HepG2 (cell line): ENCODE measurements around the gene DAD1. TPM values are rescaled to one million over a fixed set of nuclear protein-coding genes. Genes with fewer than 3 reads are reported as not detected.

Experiments
- ATAC-seq: fragments of 200-7000 bp; cut with Tn5 transposase; 3 replicates; pipeline ENCODE4 v1.9.1; 2020; ENCODE audit warnings: mild to moderate bottlenecking, moderate library complexity
- BruUV-seq: library from RNA; stranded (reverse); fragments of 400-500 nt; replicated peaks from 2 replicates; lab custom pipeline; 2021; lab: Mats Ljungman, UMichigan
- CTCF ChIA-PET: fragments of 300-600 bp; formaldehyde crosslinking; extraction: SDS; loops from one replicate; lab custom pipeline; 2021; ENCODE audit warnings: low total read pairs, inconsistent platforms, low intra/inter-chr PET ratio; lab: Yijun Ruan, JAX
- POLR2A ChIA-PET: fragments of 350-600 bp; sonication (Branson Sonifier 250); formaldehyde crosslinking; loops from one replicate; lab custom pipeline; 2020; ENCODE audit warnings: antibody characterized with exemption, inconsistent platforms; lab: Yijun Ruan, JAX
- DNase-seq: peaks from one replicate; pipeline ENCODE4 v3.0.0-alpha.2; 2015; ENCODE audit warnings: low spot score
- FAIRE-seq: peaks from 3 replicates; lab custom pipeline; 2011; peaks lifted over from hg19 to GRCh38; lab: Jason Lieb, UNC
- H2AFZ ChIP-seq: one replicate; pipeline ENCODE4 v1.6.1; 2011; ENCODE audit warnings: low read length, inconsistent platforms
- H3K27ac ChIP-seq: fragments of 300-600 bp; 3 replicates; pipeline ENCODE4 v1.8.0; 2011; ENCODE audit warnings: mixed run types, mild to moderate bottlenecking, mixed read lengths, low read length, inconsistent platforms; ENCODE audit not compliant: insufficient read depth; ENCODE audit errors: extremely low read length
- H3K27me3 ChIP-seq, 2 experiments: fragments of 200-600 bp in 1 of 2; 2 replicates in 1 of 2; 3 replicates in 1 of 2; pipeline versions ENCODE4 v1.6.0 to v1.8.0; 2011; ENCODE audit warnings: low read length in 2 of 2, mild to moderate bottlenecking in 2 of 2, moderate library complexity in 2 of 2, inconsistent platforms in 1 of 2; ENCODE audit not compliant: insufficient read depth in 2 of 2, control insufficient read depth in 1 of 2
- H3K36me3 ChIP-seq, 2 experiments: fragments of 200-600 bp in 1 of 2; replicated peaks in 1 of 2; 2 replicates in 1 of 2; 3 replicates in 1 of 2; pipeline versions ENCODE4 v1.5.1 to v1.8.0; 2011; ENCODE audit warnings: low read length in 2 of 2, inconsistent platforms in 1 of 2; ENCODE audit not compliant: insufficient read depth in 2 of 2, control insufficient read depth in 1 of 2
- H3K4me1 ChIP-seq: 2 replicates; pipeline ENCODE4 v1.5.1; 2012; ENCODE audit warnings: low read length, inconsistent platforms; ENCODE audit not compliant: insufficient read depth
- H3K4me2 ChIP-seq: 2 replicates; pipeline ENCODE4 v1.6.0; 2011; ENCODE audit warnings: low read depth, low read length, inconsistent platforms
- H3K4me3 ChIP-seq, 3 experiments: fragments of 200-600 bp in 1 of 3; sonication (generic), shearing (Covaris generic) in 1 of 3; replicated peaks in 1 of 3; 2 replicates each; pipeline ENCODE4 v1.5.1; 2011 to 2016; ENCODE audit warnings: low read length in 3 of 3, inconsistent platforms in 2 of 3, low read depth in 2 of 3, mild to moderate bottlenecking in 2 of 3, control low read depth in 1 of 3, mixed read lengths in 1 of 3; ENCODE audit not compliant: insufficient read depth in 1 of 3
- H3K79me2 ChIP-seq: one replicate; pipeline ENCODE4 v1.6.1; 2011; ENCODE audit warnings: low read length, inconsistent platforms; ENCODE audit not compliant: insufficient read depth
- H3K9ac ChIP-seq: 2 replicates; pipeline ENCODE4 v1.6.0; 2011; ENCODE audit warnings: mild to moderate bottlenecking, low read depth, low read length, inconsistent platforms; ENCODE audit not compliant: insufficient read depth
- H3K9me3 ChIP-seq: 2 replicates; pipeline ENCODE4 v1.5.1; 2012; ENCODE audit warnings: mild to moderate bottlenecking, low read length
- H4K20me1 ChIP-seq: 2 replicates; pipeline ENCODE4 v1.6.0; 2011; ENCODE audit warnings: inconsistent platforms, mild to moderate bottlenecking, low read length, moderate library complexity; ENCODE audit not compliant: insufficient read depth
- ATF7 ChIP-seq, 2 experiments: fragments of 450-650 bp in 1 of 2; sonication (generic) in 1 of 2; formaldehyde crosslinking in 1 of 2; IDR thresholded peaks; 2 replicates each; pipeline versions ENCODE4 v1.4.0 to v1.6.1; 2016 to 2020; ENCODE audit warnings: antibody characterized with exemption in 1 of 2, mild to moderate bottlenecking in 1 of 2, missing genetic modification reagents in 1 of 2
- CREB1 ChIP-seq, 2 experiments: fragments of 450-650 bp in 1 of 2; IDR thresholded peaks; 2 replicates each; pipeline ENCODE4 v1.6.1; 2016 to 2017; ENCODE audit warnings: control low read depth in 1 of 2, mild to moderate bottlenecking in 1 of 2, missing compliant biosample characterization in 1 of 2, missing genetic modification characterization in 1 of 2
- GATA4 ChIP-seq: sonication (generic); IDR thresholded peaks from 2 replicates; pipeline ENCODE4 v1.6.1; 2016; ENCODE audit warnings: antibody characterized with exemption, low read depth, borderline replicate concordance
- HNRNPK ChIP-seq: fragments of 200-400 bp; formaldehyde crosslinking; IDR thresholded peaks from 2 replicates; pipeline ENCODE4 v1.6.1; 2018; ENCODE audit warnings: low read length, low read depth, moderate library complexity, mild to moderate bottlenecking; ENCODE audit not compliant: poor library complexity, severe bottlenecking
- KLF13 ChIP-seq: sonication (generic); formaldehyde crosslinking; IDR thresholded peaks from 2 replicates; pipeline ENCODE4 v1.4.0; 2020; ENCODE audit warnings: mild to moderate bottlenecking, missing genetic modification reagents
- NFKBIZ ChIP-seq: IDR thresholded peaks from 2 replicates; pipeline ENCODE4 v1.6.1; 2018; ENCODE audit warnings: missing genetic modification reagents, missing compliant biosample characterization
- RBM39 ChIP-seq: fragments of 200-400 bp; formaldehyde crosslinking; IDR thresholded peaks from one replicate; pipeline ENCODE4 v1.6.1; 2018; ENCODE audit warnings: antibody characterized with exemption, mild to moderate bottlenecking, low read depth, low read length; ENCODE audit not compliant: poor library complexity, severe bottlenecking
- RNF2 ChIP-seq: fragments of 450-650 bp; conservative IDR thresholded peaks from 2 replicates; pipeline ENCODE4 v1.6.1; 2016; ENCODE audit warnings: low read depth
- SOX6 ChIP-seq, 2 experiments: fragments of 450-650 bp in 1 of 2; sonication (generic) in 1 of 2; formaldehyde crosslinking in 1 of 2; IDR thresholded peaks; 2 replicates each; pipeline versions ENCODE4 v1.4.0 to v1.6.1; 2017 to 2020; ENCODE audit warnings: antibody characterized with exemption in 1 of 2, mild to moderate bottlenecking in 1 of 2, missing genetic modification reagents in 1 of 2
- TRIM24 ChIP-seq: sonication (generic); formaldehyde crosslinking; IDR thresholded peaks from 2 replicates; pipeline ENCODE4 v1.8.0; 2022; ENCODE audit warnings: mild to moderate bottlenecking, missing genetic modification reagents
- ZBTB3 ChIP-seq: sonication (generic); formaldehyde crosslinking; IDR thresholded peaks from 2 replicates; pipeline ENCODE4 v1.4.0; 2020; ENCODE audit warnings: low read depth, mild to moderate bottlenecking, moderate library complexity, missing genetic modification reagents, borderline replicate concordance
- ZBTB43 ChIP-seq: sonication (generic); formaldehyde crosslinking; conservative IDR thresholded peaks from 2 replicates; pipeline ENCODE4 v1.4.0; 2020; ENCODE audit warnings: missing genetic modification reagents
- ZNF607 ChIP-seq: sonication (generic); formaldehyde crosslinking; IDR thresholded peaks from 2 replicates; pipeline ENCODE4 v1.5.1; 2020; ENCODE audit warnings: missing genetic modification reagents, mild to moderate bottlenecking, borderline replicate concordance
- ZNF775 ChIP-seq: sonication (generic); formaldehyde crosslinking; IDR thresholded peaks from 2 replicates; pipeline ENCODE4 v1.4.0; 2020; ENCODE audit warnings: missing genetic modification reagents, mild to moderate bottlenecking, moderate library complexity, borderline replicate concordance
- WGBS: methylation state at CpG from one replicate; pipeline ENCODE4 v1.1.6; 2017; ENCODE audit warnings: low lambda C conversion rate; 5-methylcytosine and 5-hydroxymethylcytosine counted together
- in situ Hi-C: cut with HindIII; loops from 2 replicates; pipeline ENCODE4 v1.10.0; 2017; ENCODE audit warnings: low pct_unique_long_range_greater_than_20kb; ENCODE audit not compliant: extremely low pct_ligation_motif_present
- intact Hi-C: fragments of 100-400 bp; cut with micrococcal nuclease; formaldehyde crosslinking; loops from one replicate; pipeline ENCODE4 v1.10.0; 2022; ENCODE audit not compliant: unreplicated experiment
- polyA plus RNA-seq, 8 experiments: library from polyadenylated mRNA; depleted of rRNA in 3 of 8; stranded (reverse) in 7 of 8; unstranded in 1 of 8; fragments of >200 nt; fragmentation: Illumina TruSeq in 4 of 8; extraction: Trizol in 4 of 8; gene quantifications; 2 replicates each; pipeline versions ENCODE4 v1.2.1 to v1.2.3, GENCODE V29; 2011 to 2016; ENCODE audit warnings: low read depth in 4 of 8, missing spikeins in 1 of 8, mixed read lengths in 1 of 8; ENCODE audit not compliant: insufficient read depth in 1 of 8
- total RNA-seq, 5 experiments: library from RNA; depleted of rRNA; stranded (reverse); fragments of >200 nt; fragmentation: Illumina TruSeq; extraction: Trizol; gene quantifications; 2 replicates each; pipeline ENCODE4 v1.2.3, GENCODE V29; 2016; ENCODE audit warnings: low read depth in 1 of 5

Gene DAD1
- total and polyA plus RNA-seq, 2 of the 13 experiments (the other 11 are each of a cell fraction or from before 2014, with no cell fraction given) = 558 to 626 TPM

GRCh38 chr14:22540811-22541360, 48.1 kb downstream of the DAD1 start:
- H3K4me1 ChIP-seq = no peaks in the 10 kb centered on the region
- peaks cover 4 to 15% of the 10 kb centered on the region in 2 experiments; a peak in 4 of 5 replicates for H3K27me3 ChIP-seq
- no peaks in the 10 kb centered on the region for H3K9me3 ChIP-seq
- DNase-seq = no peak
- H4K20me1 ChIP-seq = no peaks in the 10 kb centered on the region
- intact Hi-C loops = no loop called here
- no peak overlapping the region for H3K27ac ChIP-seq
- no peak overlapping the region for H3K4me2 ChIP-seq
- in situ Hi-C loops = no loop called here
- H3K79me2 ChIP-seq = no peaks in the 10 kb centered on the region
- ATAC-seq = no peak
- no peak overlapping the region for H3K9ac ChIP-seq
- ChIA-PET POLR2A (no interaction called here), CTCF (no interaction called here)
- no peak overlapping the region for H2AFZ ChIP-seq
- no peak overlapping the region for H3K4me3 ChIP-seq
- no peak for FAIRE-seq
- 2% methylated on average over 4 of the region's 4 CpGs for WGBS
- TF ChIP-seq ATF7 (IDR thresholded peaks at IDR 0.05) (0 out of 2 replicates have a peak, but pooled peaks have one; percentile 23), ATF7 (CRISPR knock-in tag; IDR thresholded peaks at IDR 0.05) (no peak), ZNF607 (CRISPR knock-in tag) (no peak), ZBTB43 (CRISPR knock-in tag) (no peak), ZNF775 (CRISPR knock-in tag) (no peak), RBM39 (no peak), HNRNPK (peak; percentile 71), KLF13 (CRISPR knock-in tag) (no peak), ZBTB3 (CRISPR knock-in tag) (no peak), NFKBIZ (no peak), GATA4 (no peak), SOX6 (IDR thresholded peaks at IDR 0.05) (0 out of 2 replicates have a peak, but pooled peaks have one; percentile 55), SOX6 (CRISPR knock-in tag; IDR thresholded peaks at IDR 0.05) (no peak), RNF2 (no peak), TRIM24 (no peak), CREB1 (IDR thresholded peaks at IDR 0.05) (peak; percentile 47), CREB1 (CRISPR knock-in tag; IDR thresholded peaks at IDR 0.05) (no peak)
- H3K36me3 ChIP-seq = no peaks in the 10 kb centered on the region
- no TSS peak for BruUV-seq
